ENCODE data around the gene NOD2.

Gene NOD2

GRCh38 chr16:50695017-50696000 is 1.9 kb downstream of the NOD2 start:
- peak; percentile 74 for DNase-seq

- no peak for DNase-seq
Observed at GRCh38 chr16:50696126-50696525, 2.7 kb downstream of the NOD2 start.

- DNase-seq = peak; percentile 92
Observed at GRCh38 chr16:50696575-50697420, 3.4 kb downstream of the NOD2 start.

GRCh38 chr16:50697421-50697715 is 4.0 kb downstream of the NOD2 start:
- no peak for DNase-seq

GRCh38 chr16:50697881-50698767 is 4.7 kb downstream of the NOD2 start:
- peak; percentile 43 for DNase-seq

GRCh38 chr16:50699326-50700159 is 6.1 kb downstream of the NOD2 start:
- peak; percentile 64 for DNase-seq

- DNase-seq = no peak
Observed at GRCh38 chr16:50702725-50703124, 9.3 kb downstream of the NOD2 start.

GRCh38 chr16:50704245-50704644 is 10.8 kb downstream of the NOD2 start:
- DNase-seq = no peak

- no peak for DNase-seq
Observed at GRCh38 chr16:50705436-50706110, 12.2 kb downstream of the NOD2 start.

GRCh38 chr16:50706250-50706649 is 12.8 kb downstream of the NOD2 start:
- DNase-seq = no peak

- DNase-seq = no peak
Observed at GRCh38 chr16:50708373-50709060, 15.1 kb downstream of the NOD2 start.

- DNase-seq = peak; percentile 44
Observed at GRCh38 chr16:50709061-50709684, 15.8 kb downstream of the NOD2 start.

- no peak for DNase-seq
Observed at GRCh38 chr16:50709980-50710379, 16.6 kb downstream of the NOD2 start.

GRCh38 chr16:50711040-50711439 is 17.6 kb downstream of the NOD2 start:
- DNase-seq = no peak

GRCh38 chr16:50711862-50712559 is 18.6 kb downstream of the NOD2 start:
- no peak for DNase-seq

GRCh38 chr16:50712560-50712898 is 19.1 kb downstream of the NOD2 start:
- no peak for DNase-seq

GRCh38 chr16:50712956-50713355 is 19.6 kb downstream of the NOD2 start:
- DNase-seq = no peak

- no peak for DNase-seq
Observed at GRCh38 chr16:50717091-50717490, 23.7 kb downstream of the NOD2 start.

GRCh38 chr16:50717494-50717893 is 24.1 kb downstream of the NOD2 start:
- DNase-seq = no peak

Data from CD4-positive, alpha-beta T cell treated with Interleukin-15 for 1 hour (primary cell).